Measurements from ENCODE around the gene KICS2.

GRCh38 chr12:64258576-64258975 is 36.5 kb upstream of the KICS2 start:
- no peak for TF ChIP-seq CTCF (IDR thresholded peaks at IDR 0.05)
- TF ChIP-seq EZH2 (IDR thresholded peaks at IDR 0.05): no peak
- no peak for TF ChIP-seq EZH2phosphoT487 (IDR thresholded peaks at IDR 0.05)

Data from neural progenitor cell (in vitro differentiated cells).